ENCODE results near the gene NOTUM.
A peak's percentile ranks its signal among the peaks of the same experiment; 100 is the strongest.

Gene NOTUM

DNA sequence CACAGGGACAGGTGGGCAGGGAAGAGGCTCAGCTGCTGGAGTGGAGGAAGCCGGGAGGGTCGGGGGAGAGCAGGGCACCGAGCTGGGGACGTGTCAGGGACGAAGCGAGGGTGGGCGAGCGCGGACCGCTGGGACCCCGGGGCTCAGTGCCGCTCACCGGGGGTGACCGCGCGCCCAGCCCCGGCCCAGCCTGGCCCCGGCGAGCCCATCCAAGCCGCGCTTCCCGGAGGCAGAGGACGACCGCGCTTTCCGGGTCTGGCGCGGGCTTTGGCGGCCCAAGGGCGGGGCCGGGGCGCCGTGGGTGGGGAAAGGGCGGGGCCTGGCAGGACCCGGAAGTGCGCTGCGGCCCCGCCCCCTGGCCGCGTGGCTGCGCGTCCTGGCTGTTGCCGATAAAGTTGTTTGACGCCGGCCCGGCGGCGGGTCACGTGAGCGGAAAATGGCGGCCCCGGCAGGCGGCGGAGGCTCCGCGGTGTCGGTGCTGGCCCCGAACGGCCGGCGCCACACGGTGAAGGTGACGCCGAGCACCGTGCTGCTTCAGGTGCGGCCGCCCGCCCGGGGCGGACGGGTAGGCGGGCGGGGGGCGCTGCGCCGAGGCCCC is 16.3 kb upstream of the NOTUM start, which contains the start of gene ASPSCR1:
ASPSCR1 (plus strand) TSS at position 419 of the 598 bp plus-strand sequence; CDS start at position 437, 18 bp downstream.
- peak; percentile 87 for DNase-seq

DNA sequence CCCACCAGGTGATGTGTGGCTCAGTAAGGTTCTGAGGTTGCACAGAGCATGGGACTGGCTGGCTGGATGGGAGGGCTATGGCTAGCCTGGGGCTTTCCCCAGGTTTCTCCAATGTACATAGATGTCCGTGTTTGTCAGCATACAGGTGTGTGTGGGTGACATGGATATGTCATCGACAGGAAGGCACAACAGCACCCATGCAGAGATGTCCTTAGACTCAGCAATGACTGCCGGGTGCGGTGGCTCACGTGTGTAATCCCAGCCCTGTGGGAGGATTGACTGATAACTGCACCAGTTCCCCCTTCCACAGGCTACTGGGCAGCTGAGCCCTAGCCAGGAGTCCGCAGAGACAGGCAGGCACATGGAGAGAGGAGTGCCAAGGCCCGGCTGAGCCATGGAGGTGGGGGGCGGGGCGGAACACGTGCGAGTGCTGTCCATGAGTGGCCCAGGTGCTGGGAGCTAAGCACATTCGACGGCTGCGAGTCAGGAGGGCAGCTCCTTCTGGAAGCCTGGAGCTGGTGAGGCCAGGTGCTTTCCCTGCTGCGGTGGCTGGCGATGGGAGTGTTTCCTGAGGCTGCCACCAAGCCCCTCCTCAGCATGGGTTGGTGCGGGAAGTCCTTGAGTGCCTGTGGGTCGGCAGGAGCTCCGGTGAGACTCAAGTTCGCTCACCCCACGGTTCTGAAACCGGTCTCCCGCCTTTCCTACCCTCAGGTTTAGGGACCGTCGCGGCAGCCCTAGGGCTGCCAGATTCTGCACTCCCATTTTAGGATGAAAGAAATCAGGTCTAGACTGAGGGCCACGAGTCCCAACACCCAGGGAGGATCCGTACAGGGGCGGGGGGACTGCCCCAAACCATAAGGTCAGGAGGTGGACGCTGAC is 15.6 kb upstream of the NOTUM start:
- no peak for DNase-seq

DNA sequence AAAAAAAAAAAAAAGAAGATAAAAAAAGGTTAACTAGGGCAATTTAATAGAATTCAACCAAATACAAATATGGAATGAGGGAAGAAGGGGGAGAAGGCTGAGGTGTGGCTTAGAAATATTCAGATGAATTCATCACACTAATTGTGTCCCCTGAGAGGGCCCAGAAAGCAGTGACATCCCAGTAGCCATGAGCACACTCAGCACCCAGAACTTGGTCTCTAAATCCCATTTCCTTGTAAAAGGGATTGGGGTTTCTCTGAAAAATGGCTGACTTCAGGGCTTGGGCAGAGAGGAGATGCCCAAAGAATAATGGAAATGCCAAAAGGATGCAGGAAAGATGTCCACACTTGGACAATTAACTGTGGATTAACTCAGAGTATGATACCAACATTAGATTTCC is 12.4 kb upstream of the NOTUM start:
- DNase-seq, result no peak

DNA sequence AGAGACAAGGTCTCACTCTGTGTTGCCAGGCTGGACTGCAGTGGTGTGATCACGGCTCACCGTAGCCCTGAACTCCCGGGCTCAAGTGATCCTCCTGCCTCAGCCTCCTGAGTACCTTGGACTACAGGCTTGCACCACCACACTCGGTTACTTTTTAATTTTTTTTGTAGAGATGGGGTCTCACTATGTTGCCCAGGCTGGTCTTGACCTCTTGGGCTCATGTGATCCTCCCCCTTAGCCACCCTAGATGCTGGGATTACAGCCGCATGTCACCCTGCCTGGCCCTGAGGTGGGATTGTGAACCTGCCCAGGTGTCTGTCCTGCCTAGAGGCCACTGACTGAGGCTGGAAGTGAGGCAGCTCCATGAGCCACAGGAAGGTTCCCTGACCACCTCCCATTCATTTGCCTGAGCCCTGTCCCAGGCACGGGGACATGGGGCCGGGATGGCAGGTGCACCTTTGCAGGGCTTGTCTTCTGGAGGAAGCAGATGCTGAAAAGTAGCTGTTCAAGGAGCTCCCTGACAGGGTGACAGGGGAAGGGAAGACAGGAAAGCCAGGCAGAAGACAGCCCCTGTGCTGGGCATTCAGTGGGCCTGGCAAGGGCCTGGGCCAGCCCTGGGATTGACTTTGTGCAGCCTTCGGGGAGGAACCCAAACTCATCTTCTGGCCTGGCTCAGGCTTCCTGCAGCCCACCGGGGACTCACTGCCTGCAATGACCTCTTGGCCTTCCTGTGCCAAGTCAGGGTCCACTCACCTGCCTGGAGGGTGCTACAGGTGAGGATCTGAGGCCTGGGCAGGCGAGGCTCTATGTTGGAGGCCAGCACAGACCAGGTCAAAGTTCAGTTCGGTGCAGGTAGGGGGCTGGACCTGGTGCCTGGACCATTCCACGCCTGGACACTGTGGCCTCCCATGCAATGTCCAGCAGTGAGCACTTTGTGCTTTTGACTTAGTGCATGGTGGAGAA is 8.1 kb upstream of the NOTUM start:
- no peak for DNase-seq

DNA sequence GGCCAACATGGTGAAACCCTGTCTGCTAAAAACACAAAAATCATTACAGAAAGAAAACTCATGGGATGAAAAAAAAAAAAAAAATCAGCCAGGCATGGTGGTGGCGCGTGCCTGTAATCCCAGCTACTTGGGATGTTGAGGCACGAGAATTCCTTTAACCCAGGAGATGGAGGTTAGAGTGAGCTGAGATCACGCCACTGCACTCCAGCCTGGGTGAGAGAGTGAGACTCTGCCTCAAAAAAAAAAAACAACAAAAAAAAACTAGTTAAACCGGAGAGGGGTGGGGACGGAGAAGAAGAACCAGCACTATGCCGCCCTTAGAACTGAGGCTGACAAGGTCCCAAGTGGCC is 7.4 kb upstream of the NOTUM start:
- no peak for DNase-seq

DNA sequence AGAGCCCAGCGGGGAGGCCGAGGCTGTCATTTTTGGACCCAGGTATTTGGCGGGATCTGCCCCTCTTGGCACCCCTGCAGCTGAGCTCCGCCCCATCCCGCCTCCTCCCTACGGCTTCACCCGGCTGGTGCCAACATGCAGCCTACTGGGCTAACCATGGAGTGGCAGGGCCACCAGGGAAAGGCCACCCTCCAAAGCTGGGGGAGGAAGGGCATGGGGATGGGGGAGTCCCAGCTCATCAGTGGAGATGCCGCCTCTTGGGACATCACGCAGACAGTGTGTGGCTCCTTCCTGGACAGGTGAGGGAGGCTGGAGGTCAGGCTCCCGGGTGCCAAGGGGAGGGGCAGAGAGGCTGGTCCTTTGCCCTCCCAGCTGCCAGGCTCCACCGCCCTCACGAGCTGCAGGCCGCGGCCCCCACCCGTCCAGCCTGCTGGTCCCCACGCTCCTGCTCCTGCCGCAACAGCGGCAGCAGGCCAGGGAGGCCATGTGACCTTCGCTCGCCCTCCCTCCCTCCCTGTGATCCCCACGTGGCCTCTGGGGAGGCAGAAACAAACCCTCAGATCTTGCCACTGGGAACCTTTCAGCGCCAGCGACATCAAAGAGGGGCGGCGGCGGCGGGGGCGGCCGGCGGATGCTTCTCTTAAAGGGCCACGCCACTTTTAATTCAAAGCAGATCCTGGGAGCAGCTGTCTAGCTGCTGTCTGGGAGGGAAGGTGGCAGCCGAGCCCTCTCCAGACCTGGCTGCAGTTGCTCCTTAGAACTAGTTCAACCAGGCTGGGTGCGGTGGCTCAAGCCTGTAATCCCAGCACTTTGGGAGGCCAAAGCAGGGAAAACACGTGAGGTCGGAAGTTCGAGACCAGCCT is 6.8 kb upstream of the NOTUM start:
- no peak for DNase-seq

DNA sequence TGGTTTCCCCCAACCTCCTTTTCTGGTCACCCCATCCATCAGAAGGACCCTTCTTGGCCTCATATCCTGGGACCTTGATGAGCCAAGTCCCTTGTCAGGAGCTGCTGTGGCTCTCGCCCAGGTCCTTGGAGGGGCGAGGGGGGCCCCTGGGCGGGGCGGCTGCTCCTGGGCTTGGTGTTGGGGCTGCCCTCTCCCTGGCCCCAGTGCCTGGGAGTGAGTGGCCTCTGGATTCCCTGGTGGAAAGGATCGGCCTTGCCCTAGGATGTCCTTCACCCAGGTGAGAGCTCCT is 6.2 kb upstream of the NOTUM start:
- DNase-seq, result no peak

DNA sequence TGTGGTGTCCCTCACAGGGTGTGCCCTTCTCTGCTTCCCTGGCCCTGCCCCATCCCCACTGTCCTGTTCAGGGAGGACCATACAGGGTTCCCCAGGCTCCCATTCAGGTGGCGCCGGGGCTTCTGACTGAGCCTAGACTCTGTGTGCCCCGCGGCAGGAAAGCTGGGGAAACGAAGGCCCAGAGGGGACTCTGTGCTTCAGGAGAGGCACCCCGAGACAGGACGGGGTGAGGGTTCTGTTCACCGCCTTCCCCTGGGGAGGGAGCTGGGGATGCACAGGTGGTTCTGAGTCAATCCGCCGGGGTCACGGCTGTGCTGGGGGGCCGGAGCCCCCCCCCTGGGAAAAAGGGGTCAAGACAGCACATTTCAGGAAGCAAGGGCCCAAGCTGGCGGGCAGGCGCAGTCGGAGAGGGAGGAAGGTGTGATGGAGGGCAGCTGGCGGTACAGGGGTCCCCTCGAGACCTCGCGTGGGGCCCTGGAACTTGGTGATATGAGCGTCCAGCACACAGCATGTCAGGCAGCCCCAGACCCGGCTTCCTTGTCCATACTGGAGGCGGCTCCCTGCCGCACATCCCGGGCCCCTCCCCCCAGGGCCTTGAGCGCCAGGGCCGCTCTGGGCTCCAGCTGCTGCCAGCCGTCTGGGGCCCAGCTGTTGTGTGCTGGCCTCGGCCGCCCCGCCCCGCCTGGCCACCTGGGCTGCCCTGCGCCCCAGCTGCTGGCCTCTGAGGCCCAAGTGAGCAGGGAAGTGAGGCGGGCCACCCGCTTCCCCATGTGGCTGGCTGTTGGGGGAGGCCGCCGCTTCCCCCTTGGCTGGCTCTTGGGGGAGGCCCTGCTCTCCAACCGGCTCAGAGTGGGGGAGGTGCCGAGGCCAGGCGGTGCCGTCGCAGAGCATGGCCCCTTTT is 5.6 kb upstream of the NOTUM start:
- DNase-seq, result no peak

DNA sequence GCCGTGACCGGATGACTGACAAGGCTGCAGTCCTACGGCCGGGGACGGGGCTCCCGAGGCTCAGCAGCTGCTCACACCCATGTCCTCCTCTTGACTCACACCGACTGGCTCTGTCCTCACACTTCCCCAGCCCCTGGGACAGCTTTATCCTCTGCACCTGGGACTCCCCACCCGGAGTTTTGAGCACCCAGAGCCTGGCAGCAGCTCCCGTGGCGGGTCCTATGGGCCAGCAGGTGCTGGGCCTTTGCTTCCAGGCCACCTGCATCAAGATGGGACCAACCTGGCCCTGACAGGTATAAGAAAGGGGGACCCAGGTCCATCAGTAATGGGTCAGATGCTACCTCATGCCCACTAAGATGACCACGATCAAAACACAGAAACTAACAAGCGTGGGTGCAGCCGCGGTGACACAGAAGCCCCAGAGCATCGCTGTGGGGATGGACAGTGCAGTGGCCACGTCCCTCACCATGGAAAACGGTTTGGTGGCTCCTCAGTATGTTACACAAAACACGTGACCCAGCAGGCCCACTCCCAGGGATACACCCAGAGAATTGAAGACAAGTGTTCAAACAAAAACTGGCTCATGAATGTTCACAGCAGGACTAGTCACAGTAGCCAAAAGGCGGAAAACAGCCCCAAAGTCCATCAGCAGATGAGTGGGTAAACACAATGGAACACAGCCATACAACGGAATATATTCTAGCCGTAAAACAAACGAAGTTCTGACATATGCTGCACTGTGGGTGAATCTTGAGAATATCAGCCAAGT is 3.3 kb upstream of the NOTUM start:
- no peak for DNase-seq

DNA sequence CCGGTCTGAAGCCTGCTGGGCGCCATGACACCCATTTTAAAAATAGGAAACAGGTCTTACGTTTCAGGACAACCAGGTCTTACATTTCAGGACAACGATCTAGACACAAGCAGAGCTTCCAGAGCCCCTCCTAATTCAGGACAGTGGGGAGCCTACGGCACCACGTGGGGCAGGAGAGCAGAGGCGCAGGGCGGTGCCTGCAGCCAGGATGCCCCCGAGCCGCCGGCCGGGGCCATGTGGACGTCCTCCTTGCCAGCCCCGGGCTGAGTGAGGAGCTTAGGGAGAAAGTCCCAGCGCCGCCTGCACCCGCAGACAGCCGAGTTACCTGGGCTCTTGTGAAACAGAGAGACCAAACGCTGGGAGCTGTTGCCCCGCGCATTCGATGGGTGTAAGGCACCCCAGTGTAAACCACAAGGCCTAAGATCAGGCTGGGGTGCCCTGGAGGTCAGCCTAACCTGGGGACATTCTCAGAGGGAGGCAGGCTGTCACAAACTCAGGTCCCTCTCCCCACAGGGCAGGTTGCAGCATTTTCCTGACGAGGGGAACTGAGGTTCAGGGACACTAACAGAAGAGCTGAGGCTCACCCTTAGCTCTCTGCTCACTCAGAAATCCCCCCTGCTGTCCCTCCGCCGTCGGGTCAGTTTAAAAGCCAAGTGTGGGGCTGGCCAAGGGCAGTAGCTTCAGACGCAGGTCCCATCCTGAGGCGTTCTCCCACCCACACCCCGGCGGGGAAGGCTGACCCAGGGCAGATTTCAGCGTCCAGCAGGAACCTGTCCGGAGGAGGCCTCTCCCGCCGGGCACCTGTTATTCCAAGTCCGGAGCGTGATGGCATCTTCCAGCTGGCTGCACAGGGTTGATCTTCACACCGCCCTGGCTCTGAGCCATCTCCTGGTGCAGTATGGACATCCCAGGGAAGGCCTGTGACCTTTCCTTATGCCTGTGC is 1.8 kb upstream of the NOTUM start:
- DNase-seq, result no peak

DNA sequence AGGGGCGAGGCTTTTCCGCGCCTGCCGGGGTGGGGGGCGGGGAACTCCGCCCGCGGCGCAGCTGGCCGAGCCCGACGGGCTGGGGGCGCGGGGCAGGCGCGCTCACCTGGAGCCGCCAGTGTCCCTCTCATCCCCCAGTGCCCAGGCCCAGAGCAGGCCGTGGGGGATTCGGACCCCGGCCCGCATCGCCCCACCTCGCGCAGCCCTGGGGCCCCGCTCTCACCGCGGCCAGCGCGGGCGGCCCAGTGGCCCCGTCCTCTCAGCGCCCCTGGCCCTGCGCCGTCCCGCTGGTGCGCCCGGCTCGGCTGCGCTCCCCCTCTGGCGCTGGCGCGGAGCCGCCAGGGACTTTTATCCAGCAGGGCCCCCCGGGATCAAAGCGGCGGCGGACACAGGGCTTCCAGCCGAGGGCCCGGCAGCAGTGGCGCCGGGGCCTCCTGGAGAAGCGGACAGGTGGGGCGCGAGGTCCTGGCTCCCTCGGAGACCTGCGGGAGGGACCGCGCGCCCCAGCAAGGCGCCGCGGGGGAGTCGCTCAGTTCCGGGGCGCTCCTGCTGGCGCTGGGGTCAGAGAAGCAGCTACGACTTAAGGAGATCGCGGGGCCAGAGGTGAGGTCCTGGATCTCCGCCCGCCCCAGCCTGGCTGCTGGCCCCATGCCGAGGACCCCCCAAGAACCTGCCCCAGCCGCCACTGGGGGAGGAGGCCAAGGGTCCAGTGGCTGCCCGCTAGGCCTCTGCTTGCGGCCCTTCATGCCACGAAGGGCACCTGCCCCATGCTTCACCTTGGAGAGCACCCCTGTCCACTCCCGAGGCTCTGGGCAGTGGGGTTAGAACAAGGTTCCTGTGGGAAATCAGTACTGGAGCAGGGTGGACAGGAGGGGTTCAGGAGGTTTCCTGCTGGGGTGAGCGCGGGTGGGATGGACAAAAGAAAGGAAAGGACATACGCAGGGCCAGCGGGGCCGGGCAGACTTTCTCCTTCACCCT is 823 bp upstream of the NOTUM start:
- no peak for DNase-seq

DNA sequence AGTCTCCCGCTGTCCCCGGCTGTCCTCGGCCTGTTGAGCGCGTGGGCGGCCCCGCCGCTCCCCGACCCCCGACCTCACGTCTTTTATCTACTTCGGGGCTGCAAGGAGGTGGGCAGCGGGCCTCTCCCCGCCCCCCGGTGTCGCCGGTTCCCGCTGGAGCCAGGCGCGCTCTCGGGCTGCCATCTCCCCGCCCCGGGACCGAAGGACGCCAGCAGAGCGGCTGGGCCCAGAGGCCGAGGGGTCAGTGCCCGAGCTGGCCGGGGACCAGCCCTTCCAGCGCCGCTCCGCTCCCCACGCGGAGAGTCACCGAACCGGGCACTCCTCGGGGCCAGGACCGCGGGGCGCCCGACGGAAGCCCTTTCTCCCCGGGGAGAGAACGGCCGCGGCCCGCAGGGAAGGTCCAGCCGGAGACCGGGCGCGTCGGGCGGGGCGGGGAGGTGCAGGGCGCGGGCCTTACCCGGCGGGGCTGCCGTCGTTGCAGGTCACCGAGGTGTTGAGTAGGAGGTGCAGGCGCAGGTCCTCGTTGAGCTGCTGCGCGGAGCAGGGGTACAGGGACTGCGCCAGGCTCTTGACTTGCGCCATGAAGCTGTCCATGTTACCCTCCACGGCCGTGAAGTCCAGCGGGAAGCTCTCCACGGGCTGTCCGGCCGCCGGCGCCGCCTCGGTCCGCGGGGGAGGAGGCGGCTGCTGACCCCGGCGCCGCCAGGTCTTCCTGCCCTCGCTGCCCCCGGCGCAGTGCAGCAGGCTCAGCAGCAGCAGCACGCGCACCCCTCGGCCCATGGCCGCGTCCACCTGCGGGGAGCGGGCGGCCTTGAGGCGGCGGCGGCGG is 643 bp downstream of the NOTUM start:
- DNase-seq, result no peak

DNA sequence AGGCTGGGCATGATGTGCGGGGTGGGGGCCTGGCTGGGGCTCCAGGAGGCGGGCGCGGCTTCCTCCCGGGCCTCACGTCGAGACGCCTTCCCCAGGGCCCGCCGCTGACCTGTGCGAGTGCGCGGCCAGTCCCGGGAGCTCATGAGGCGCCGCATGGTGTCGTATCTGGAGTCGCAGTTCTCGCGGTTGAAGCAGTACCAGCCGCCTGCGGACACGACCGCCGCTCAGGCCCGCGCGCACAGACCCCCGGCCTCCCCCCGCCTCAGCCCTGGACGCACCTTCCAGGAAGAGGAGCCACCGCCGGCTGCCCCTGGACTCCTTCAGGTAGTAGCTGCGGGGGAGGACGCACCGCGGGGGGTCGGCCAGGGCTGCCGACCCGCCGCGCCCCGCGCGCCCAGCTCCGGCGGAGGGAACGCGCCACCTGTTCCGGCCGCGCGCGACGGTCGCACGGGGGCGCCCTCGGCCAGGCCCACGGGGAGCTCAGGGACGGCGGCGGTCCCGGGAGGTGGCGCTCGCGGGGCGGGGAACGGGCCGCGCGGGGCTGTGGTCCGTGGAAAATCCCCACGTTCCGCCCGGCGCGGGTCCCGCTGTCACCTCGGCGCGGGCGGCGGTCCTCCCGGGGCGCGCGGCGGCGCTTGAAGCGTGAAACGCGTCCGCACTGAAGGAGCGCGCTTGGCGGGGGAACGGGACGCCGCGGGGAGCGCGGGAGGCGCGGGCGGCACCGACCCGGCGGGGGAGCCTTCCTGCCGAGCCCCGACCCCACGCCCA is 1.4 kb downstream of the NOTUM start:
- DNase-seq, result peak; percentile 34

DNA sequence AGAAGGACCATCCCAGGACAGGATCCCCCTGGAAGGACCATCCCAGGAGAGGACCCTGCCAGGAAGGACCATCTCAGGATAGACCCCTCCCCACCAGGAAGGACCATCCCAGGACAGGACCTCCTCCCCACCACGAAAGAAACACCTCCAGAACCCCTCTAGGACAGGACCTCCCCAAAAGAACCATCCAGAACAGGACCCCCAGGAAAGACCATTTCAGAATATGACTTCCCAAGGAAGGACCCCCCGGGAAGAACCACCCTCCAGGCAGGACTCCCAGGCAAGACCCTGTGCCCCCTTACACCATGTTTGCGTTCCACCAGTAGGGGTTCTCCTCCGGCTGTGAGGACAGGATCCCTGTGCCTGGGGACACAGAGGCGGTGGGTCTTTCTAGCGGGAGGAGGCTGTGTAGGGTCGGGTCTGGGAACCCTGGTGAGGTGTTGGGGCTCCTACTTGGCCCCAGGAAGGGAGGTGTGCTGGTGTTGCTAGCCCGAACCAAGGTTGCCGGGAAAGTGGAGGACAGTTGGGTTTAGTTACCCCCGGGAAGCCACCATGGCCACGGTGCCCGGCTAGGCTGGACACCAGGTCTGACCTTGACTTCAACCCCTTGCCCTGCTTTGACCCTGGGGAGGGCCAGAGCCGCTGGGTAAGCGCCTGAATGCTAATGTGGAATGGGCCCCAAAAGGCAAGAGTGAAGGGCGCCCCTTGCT is 2.2 kb downstream of the NOTUM start:
- DNase-seq, result no peak

DNA sequence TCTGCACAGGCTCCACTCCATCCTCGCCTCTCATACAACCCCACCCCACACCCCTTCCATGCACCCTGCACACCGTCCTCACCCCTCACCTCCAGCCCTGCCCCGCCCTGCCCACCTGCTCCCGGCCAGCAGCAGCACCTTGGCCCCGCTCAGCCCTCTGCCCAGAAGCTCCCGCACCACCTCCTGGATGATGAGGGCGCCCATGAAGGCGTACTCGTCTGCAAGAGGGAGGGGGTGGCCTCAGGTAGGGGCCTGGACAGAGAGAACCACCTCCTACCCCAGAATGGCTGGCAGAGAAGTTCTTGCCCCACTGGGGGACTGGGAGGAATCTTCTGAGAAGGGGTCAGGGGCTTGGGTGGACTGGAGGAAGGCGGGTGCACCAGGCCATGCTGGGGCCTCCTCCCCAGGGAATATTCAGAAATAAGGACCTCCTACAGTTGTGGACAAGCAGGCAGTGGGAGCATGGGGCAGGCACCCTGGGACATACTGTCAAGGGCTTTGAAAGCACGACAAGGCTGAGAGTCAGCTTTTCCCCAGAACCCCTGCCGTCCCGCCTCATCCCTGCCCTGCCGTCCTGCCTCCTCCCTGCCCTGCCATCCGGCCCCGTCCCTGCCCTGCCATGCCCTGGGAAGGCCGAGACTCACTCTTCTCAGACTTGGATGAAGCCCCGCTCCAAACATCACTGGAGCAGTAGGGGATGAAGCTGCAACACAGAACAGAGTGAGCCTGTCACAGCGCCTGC is 3.1 kb downstream of the NOTUM start:
- DNase-seq, result no peak
